Renal cortex interstitium (tissue), 11 donors: Measurements from ENCODE around the gene NR2F1. TPM values are rescaled to one million over a fixed set of nuclear protein-coding genes. Genes with fewer than 3 reads are reported as not detected.

ENCODE experiments used
- DNase-seq, 11 donors: peaks; one replicate each; pipeline ENCODE4 v3.0.0-alpha.2; 2013; ENCODE audit warnings: low read depth in 9 of 11, low spot score in 4 of 11; ENCODE audit errors: extremely low read depth in 1 of 11
- polyA plus RNA-seq, 3 donors: library from polyadenylated mRNA; unstranded; fragments of 120-200 nt; gene quantifications; one replicate each; pipeline ENCODE4 v1.2.1, GENCODE V29; 2013; ENCODE audit not compliant: insufficient read length in 3 of 3

NR2F1 gene
- polyA plus RNA-seq, 3 donors: 221 to 328 (median 258) TPM

DNA sequence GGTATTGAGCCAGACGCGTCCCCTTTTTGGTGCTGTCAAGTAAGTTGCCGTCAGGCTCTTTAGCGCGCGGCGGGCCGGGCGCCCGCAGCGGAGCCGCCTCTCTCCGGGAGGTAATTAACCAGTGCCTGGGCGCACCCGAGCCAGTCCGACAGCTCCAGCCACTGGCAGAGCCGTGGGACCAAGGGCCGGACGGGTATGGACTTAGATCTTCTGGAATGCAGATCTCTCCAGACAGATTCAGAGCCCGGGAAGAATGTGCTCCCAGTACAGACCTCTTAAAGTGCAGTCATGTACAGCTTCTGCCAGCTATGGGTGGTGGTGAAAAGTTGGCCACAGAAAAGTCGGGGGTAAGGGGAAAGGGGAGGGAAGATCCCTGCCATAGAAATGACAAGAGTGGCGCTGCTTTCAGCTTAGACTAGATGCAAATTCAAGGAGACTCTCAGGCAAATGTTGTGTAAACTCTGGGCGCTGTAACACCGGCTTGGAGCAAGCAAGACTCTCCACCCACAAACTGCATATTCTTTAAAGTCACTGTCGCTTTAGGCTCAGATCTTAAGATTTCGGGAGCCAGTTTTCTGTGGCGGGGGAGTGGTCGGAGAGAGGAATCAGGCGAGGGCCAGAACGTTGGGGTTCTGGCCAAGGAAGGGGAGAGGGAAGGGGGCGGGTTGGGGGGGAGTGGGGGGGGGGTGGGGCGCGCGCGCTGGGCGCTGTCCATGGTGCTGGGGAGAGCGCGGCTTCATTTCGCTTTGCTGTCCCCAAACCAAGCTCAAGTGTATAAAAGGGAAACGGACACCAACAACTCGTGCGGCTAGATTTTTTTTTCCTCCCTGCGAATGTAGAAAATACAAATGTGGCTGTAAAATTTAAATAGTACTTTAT lies 29.2 kb downstream of the NR2F1 start:
- peak in 1 of 11 donors; percentile 65 for DNase-seq

DNA sequence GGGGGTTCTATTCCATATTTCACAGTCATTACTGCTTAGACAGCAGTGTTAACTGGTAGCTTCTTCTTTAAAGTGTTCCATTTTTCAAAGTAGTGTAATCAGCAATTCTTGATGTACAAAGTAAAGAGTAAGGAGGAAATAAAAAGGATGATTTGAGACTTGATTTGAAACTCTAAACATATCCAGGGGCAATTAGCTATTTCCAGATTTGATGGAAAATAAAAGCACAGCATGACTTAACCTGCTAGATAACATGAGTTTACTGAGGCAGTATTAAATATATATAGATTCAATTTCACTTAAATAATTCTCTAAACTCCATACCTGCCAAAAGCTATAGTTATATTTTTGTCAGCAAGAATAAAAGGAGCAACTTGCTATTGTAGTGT lies 29.8 kb downstream of the NR2F1 start:
- no peak for DNase-seq

- no peak for DNase-seq
Measured at GRCh38 chr5:93616538-93617174, 33.6 kb downstream of the NR2F1 start.

- DNase-seq: peak in 2 of 11 donors; percentile 48 to 59
Measured at GRCh38 chr5:93620487-93621326, 37.7 kb downstream of the NR2F1 start.

DNA sequence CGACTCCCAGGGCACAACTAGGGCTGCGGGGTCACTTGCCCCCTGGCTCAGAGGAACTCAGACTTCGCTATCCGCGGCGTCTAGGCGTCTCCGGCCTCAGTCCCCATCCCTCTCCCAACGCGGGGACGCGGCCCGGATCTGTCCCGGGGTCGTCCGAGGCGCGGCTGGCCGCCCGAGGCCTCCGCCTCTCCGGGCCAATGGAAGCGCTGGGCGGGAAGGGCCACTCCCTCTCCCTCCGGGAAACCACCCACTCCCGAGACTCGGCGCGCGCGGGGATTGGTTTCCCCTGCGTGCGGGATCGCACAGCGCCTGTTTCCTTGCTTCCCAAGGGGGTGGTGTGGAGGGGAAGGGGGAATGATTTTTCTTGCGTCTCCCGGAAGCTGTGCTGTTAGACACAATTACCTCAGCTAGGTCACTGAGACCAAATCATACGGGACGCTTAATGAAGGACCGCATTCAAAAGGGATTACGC lies 38.3 kb downstream of the NR2F1 start:
- DNase-seq: peak in 4 of 11 donors; percentile 61 to 79 (median 74)

DNA sequence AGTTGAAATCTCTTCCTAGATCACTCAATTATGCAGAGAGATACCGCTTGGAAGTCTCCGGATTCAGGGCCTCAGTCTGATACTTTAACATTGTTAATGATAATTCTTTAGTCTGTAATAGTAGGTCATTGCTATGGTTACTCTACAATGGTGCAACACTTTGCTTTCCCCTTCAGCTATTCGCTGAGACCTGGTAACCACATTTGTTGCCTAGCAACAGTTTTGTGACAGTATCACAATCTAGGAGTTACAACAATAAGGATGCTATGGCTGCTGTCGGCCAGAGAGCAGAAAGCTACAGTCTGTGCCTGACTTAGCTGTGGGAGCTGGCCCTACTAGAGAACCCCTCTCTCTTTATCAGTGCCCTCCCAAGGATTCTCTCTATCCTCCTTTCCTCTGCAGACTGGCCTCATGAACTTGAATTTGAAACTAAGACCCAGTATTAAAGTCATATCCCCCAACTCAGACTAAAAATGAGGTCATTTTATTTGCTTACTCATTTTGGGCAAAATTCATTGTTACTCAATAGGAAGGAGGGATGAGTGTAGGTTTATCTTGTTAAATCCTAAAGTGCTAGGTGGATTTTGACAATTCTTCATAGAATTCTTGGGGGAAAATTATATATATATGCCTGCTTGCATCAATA lies 39.3 kb downstream of the NR2F1 start:
- no peak for DNase-seq

DNA sequence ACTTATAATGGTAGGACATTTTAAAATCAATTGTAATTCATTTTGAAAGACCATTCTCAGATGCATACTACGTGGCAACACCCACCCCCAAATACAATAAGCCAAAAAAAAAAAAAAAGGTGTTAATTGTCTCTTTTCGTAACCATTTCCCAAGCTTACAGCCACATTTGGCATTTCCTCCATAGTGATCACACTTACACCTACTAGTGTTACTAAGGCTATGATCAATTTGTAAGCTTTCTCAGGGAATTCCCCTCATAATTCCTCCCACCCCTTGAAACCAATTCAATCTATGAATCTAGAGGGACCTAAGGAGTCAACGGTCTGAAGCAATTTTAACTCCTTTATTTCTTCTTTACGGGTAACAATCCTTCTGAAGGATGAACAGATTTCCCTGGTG lies 40.1 kb downstream of the NR2F1 start:
- DNase-seq: no peak

- no peak for DNase-seq
Measured at GRCh38 chr5:93626801-93627200, 43.8 kb downstream of the NR2F1 start.

DNA sequence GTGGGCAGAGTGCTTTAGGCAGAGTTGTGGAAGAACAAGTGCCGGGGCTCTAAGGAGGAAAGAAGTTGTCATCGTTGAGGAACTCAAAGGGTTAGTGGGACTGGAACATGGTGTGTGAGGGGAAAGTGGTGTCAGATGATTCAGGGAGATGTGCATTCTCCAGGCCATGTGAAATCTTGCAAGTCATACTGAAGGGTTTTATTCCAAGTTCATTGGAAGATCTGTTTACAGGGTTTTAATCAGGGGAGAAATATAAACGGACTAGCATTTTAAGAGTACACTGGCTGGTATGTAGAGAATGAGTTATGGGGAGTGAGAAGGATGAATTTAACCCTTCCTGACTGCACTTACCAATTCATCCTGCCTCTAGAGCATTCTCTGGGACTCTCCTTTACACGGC lies 49.3 kb downstream of the NR2F1 start:
- DNase-seq: no peak

DNA sequence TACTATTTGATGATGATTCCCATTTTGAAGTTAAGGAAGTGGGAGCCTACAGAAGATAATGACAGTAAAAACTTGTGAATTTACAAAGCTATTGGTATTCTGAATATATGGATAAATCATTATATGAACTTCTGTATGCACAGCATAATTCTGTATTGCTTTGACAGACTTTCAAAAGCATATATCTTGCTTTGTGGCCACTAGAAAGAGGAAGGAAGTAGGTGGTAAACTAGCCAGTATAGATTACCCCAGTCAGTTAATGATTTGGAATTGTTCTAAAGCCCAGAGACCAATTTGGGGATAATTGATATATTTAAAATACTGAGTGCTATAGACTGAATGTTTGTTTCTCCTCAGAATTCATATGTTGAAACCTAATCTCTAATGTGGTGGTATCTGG lies 53.0 kb downstream of the NR2F1 start:
- no peak for DNase-seq

GRCh38 chr5:93636837-93637236 lies 53.8 kb downstream of the NR2F1 start:
- DNase-seq: no peak

GRCh38 chr5:93637697-93638096 lies 54.7 kb downstream of the NR2F1 start:
- no peak for DNase-seq

DNA sequence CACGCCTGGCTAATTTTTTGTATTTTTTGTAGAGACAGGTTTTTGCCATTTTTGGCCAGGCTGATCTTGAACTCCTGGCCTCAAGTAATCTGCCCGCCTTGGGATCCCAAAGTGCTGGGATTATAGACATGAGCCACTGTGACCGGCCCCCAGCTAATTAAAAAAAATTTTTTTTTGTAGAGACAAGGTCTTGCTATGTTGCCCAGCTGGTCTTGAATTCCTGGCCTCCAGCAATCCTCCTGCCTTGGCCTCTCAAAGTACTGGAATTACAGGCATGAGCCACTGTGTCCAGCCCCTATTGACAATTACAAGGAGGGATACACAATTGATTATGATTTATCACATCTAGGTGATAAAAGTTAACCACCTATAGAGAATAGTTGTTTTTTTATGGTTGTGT lies 59.5 kb downstream of the NR2F1 start:
- no peak for DNase-seq

Other genes with a start within 250 kb of the NR2F1 start
- gene NR2F1-AS1, start 2.0 kb upstream of the NR2F1 start, polyA plus RNA-seq: 10 to 100 TPM; 53.1 to 59.6 (median 54.5) TPM
- gene POU5F2, start 158.4 kb downstream of the NR2F1 start, polyA plus RNA-seq: under 1 TPM; 0.03 to 0.08 (median 0.05) TPM